Stimulated activated CD4-positive, alpha-beta T cell treated with anti-CD3 and anti-CD28 coated beads, Interleukin-1b, Interleukin-23, amount 100 ng/mL, for 24 hours (primary cell): ENCODE measurements around the gene MANBA.

Experiments
- DNase-seq, 4 experiments: peaks; one replicate each; pipeline ENCODE4 v3.0.0-alpha.2; 2020; ENCODE audit warnings: low read depth in 4 of 4, low spot score in 1 of 4

MANBA gene

GRCh38 chr4:102598762-102599374 lies 161.9 kb downstream of the MANBA start:
- no peak for DNase-seq

- no peak for DNase-seq
These were observed 162.5 kb downstream of the MANBA start for GRCh38 chr4:102598086-102598761.

- no peak for DNase-seq
These were observed 164.2 kb downstream of the MANBA start for GRCh38 chr4:102596532-102596931.

GRCh38 chr4:102594000-102594399 lies 166.8 kb downstream of the MANBA start:
- no peak for DNase-seq

GRCh38 chr4:102593147-102593546 lies 167.6 kb downstream of the MANBA start:
- no peak for DNase-seq

GRCh38 chr4:102592256-102592655 lies 168.5 kb downstream of the MANBA start:
- no peak for DNase-seq

GRCh38 chr4:102589743-102590142 lies 171.0 kb downstream of the MANBA start:
- no peak for DNase-seq

DNA sequence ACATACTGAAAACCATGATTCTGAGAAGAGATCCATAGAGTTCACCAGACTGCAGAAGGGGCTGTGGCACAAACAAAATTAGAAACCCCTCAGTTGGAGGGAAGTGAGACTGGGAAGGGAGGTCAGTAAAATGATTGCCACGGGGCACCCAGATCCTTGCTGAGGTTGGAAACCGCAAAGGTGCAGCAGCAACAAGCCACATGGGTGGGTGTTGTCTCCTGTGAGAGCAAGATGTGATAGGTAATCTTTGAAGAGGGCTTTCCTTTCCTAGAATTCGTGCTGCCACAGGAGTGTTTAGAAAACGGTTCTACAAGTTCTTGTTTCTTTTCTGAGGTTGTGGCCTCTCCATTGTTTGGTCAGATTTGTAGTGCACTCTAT lies 174.1 kb downstream of the MANBA start:
- no peak for DNase-seq

GRCh38 chr4:102586002-102586643 lies 174.6 kb downstream of the MANBA start:
- no peak for DNase-seq

DNA sequence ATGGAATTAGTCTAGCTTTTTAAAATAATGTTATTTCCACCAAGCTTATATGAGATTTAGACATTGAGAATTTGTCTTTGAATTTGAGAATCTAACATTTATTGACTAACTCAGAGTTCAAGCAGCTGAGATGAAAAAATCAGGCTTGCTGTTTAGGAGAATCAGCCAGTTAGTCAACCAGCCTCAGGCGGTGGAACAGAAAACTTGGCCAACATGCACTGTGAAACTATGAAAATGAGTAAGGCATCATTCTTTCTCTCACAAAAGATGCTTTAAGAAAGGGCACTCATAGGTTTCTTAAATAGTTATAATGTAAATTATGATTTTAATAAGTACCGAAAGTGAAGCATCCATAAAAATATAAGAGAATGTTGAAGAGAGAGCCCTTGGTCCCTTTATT lies 175.4 kb downstream of the MANBA start:
- DNase-seq = no peak

GRCh38 chr4:102584091-102584490 lies 176.7 kb downstream of the MANBA start:
- DNase-seq = no peak
